Type B pancreatic cell (in vitro differentiated cells): ENCODE results near the gene H6PD. TPM values are rescaled to one million over a fixed set of nuclear protein-coding genes. Genes with fewer than 3 reads are reported as not detected.
A peak's percentile ranks its signal among the peaks of the same experiment; 100 is the strongest.

ENCODE experiments used
- DNase-seq: peaks from one replicate; pipeline ENCODE4 v3.0.0; 2021; ENCODE audit warnings: mixed read lengths; ENCODE audit not compliant: unreplicated experiment; ENCODE audit errors: extremely low spot score
- H3K27ac Mint-ChIP-seq: 2 replicates; pipeline ENCODE4 v1.8.0; 2021; ENCODE audit warnings: mild to moderate bottlenecking, mixed read lengths
- H3K27me3 Mint-ChIP-seq: 2 replicates; pipeline ENCODE4 v1.8.0; 2021; ENCODE audit warnings: mixed read lengths
- H3K36me3 Mint-ChIP-seq: 2 replicates; pipeline ENCODE4 v1.8.0; 2021; ENCODE audit warnings: mixed read lengths
- H3K4me1 Mint-ChIP-seq: one replicate; pipeline ENCODE4 v1.8.0; 2021; ENCODE audit warnings: mixed read lengths; ENCODE audit not compliant: unreplicated experiment
- H3K4me3 Mint-ChIP-seq: 2 replicates; pipeline ENCODE4 v1.8.0; 2021; ENCODE audit warnings: mild to moderate bottlenecking, mixed read lengths
- H3K9me3 Mint-ChIP-seq: 2 replicates; pipeline ENCODE4 v1.8.0; 2021; ENCODE audit warnings: mixed read lengths
- CTCF ChIP-seq: fragments of 200-600 bp; sonication (generic); conservative IDR thresholded peaks from 2 replicates; pipeline ENCODE4 v1.5.0; 2021; ENCODE audit warnings: antibody characterized with exemption, mild to moderate bottlenecking
- total RNA-seq: library from RNA; stranded (reverse); gene quantifications from 2 replicates; pipeline ENCODE4 v1.2.1, GENCODE V29; 2021; ENCODE audit warnings: low replicate concordance

The H6PD gene
- total RNA-seq, 1 donor from 2014 or later, result 26.1 TPM

DNA sequence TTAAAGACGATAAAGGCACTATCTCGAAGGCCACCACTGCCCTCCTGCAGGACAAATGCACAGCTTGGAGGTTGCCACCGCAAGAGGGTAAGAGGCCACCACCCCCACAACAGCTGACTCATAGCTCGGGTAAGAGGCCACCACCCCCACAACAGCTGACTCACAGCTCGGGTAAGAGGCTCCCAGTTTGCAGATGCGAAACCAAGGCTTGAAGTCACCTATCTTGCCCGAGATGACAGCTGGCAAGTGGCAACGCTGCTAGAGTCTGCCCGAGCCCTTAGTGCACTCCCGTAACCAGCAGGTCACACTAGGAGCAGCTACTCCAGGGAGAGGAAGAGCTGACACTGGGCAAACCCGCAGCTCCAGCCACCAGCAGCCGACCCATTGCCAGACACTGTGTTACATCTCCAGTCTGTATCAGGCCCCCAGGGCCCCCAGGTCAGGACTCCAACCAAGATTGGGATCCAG lies 41.0 kb downstream of the H6PD start:
- no peaks in the 10 kb centered on the region for H3K36me3 Mint-ChIP-seq
- no peak overlapping the region for H3K27ac Mint-ChIP-seq
- no peak overlapping the region for H3K4me3 Mint-ChIP-seq
- no peak for DNase-seq
- peaks cover 25% of the 10 kb centered on the region for H3K4me1 Mint-ChIP-seq
- H3K27me3 Mint-ChIP-seq, result peaks cover 6% of the 10 kb centered on the region
- no peaks in the 10 kb centered on the region for H3K9me3 Mint-ChIP-seq
- no peak for TF ChIP-seq CTCF

DNA sequence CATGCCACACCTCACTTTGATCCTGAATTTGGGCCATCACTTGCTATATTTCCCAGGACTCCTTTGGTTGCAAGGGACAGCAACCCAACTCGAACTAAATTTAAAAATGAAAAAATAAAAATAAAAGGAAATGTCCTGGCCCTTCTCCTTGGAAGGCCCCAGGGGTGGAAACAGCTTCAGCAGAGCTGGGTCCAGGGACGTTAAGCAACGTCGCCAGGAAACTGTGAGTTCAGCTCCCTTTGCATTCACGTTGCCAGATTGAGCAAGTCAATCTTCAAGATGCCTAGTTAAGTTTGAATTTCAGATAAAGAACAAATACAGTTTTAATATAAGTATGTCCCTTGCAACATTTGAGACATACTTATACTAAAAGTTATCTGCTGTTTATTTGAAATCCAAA lies 43.5 kb downstream of the H6PD start:
- Mint-ChIP-seq H3K27ac (no peak overlapping the region), H3K9me3 (no peaks in the 10 kb centered on the region), H3K36me3 (no peaks in the 10 kb centered on the region), H3K4me1 (peaks cover 18% of the 10 kb centered on the region), H3K27me3 (peaks cover 6% of the 10 kb centered on the region), H3K4me3 (no peak overlapping the region)
- TF ChIP-seq CTCF, result no peak
- DNase-seq, result no peak

GRCh38 chr1:9278585-9279153 lies 44.1 kb downstream of the H6PD start:
- H3K36me3 Mint-ChIP-seq, result no peaks in the 10 kb centered on the region
- TF ChIP-seq CTCF, result no peak
- H3K27me3 Mint-ChIP-seq, result peaks cover 6% of the 10 kb centered on the region
- peaks cover 18% of the 10 kb centered on the region for H3K4me1 Mint-ChIP-seq
- H3K9me3 Mint-ChIP-seq, result no peaks in the 10 kb centered on the region
- no peak overlapping the region for H3K4me3 Mint-ChIP-seq
- DNase-seq, result no peak
- no peak overlapping the region for H3K27ac Mint-ChIP-seq

- H3K4me3 Mint-ChIP-seq, result no peak overlapping the region
- peak overlapping the region; percentile 72 for H3K27ac Mint-ChIP-seq
- H3K9me3 Mint-ChIP-seq, result no peaks in the 10 kb centered on the region
- H3K27me3 Mint-ChIP-seq, result peaks cover 6% of the 10 kb centered on the region
- H3K36me3 Mint-ChIP-seq, result no peaks in the 10 kb centered on the region
- no peak for DNase-seq
- peaks cover 18% of the 10 kb centered on the region for H3K4me1 Mint-ChIP-seq
- no peak for TF ChIP-seq CTCF
Measured at GRCh38 chr1:9279172-9279840, 44.7 kb downstream of the H6PD start.

- peaks cover 3% of the 10 kb centered on the region for H3K9me3 Mint-ChIP-seq
- no peak for TF ChIP-seq CTCF
- H3K27me3 Mint-ChIP-seq, result peaks cover 6% of the 10 kb centered on the region
- no peaks in the 10 kb centered on the region for H3K36me3 Mint-ChIP-seq
- no peak overlapping the region for H3K27ac Mint-ChIP-seq
- H3K4me3 Mint-ChIP-seq, result peak overlapping the region; percentile 74
- no peak for DNase-seq
- peaks cover 18% of the 10 kb centered on the region for H3K4me1 Mint-ChIP-seq
Measured at GRCh38 chr1:9280015-9280860, 45.7 kb downstream of the H6PD start.
